GM18507 (cell line): ENCODE results near the gene THEM4.
"Not testable (repeated sequence)": the region's sequence is repeated elsewhere in the genome, so short reads cannot be mapped to it uniquely, and the experiment has no call there.

Experiments
- DNase-seq: peaks from one replicate; pipeline ENCODE4 v3.0.0; 2011; ENCODE audit warnings: low read depth; ENCODE audit not compliant: insufficient read length; ENCODE audit errors: extremely low spot score
- FAIRE-seq: peaks from 2 replicates; lab custom pipeline; 2011; peaks lifted over from hg19 to GRCh38; lab: Jason Lieb, UNC

THEM4 gene

DNA sequence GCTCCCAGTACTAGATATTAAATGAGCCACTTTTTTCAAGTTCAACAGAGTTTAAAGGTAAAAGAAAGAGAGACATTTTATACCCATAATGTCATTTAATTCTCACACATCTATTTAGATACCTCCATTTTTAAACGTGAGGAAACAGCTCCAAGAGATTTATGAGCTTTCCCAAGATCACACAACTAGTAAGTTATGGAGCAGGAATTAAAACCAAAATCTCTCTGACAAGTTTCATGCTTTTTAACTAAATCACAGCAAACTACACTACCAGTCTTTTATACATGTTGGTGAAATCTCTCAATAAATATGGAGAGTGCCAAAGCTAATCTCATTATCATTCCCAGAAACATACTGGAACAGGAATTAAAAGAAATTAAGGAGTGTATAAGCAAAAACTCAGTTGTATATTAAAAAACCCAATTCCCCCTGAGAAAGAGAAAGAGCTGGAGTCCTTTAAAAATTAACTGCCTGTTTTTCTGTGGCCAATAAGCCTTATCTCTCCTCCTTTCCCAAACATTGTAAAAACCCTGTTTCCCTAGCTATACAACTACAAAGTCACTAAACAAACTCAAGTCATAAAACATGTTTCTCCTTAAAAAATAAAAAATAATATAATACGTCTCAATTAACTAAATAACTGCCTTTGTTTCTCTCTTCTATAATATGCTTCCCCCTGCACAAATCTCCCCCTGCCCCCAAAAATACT, 26.7 kb upstream of the THEM4 start:
- FAIRE-seq (no peak), DNase-seq (no peak)

DNA sequence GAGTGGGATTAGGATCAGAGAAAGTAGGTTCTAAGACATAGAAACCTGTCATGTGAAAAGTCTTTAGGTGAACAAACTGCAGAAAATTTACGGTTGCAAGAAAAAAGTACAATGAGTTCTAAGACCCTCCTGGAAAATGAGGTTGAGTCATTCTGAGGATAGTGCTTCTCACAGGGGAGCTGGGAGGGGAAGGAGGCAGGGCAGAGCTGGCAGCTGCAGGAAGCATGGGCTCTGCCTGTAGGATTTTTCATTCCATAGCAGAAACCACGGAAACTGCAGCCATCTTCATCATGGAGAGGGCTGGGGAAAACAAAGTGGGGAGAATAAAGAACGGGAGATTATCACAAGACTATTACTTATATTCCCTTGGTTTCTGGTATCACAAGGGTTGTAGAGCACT, 25.8 kb upstream of the THEM4 start:
- DNase-seq (no peak), FAIRE-seq (no peak)

DNA sequence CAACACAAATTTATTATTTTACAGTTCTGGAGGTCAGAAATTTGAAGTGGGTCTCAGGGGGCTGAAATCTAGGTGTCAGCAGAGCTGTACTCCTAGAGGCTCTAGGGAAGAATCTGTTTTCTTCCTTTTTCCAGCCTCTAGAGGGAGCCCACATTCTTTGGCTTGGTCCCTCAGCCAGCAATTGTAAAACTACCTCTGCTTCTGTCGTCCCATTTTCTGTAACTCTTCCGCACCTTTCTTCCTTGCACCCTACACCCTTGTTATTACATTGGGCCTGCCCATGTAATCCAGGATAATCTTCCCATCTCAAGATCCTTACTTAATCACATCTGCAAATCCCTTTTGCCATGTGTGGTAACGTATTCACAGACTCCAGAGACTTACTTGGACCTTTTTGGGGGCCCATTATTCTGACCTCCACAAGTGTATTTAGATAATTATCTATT, 24.8 kb upstream of the THEM4 start:
- FAIRE-seq (peak; percentile 63), DNase-seq (no peak)

DNA sequence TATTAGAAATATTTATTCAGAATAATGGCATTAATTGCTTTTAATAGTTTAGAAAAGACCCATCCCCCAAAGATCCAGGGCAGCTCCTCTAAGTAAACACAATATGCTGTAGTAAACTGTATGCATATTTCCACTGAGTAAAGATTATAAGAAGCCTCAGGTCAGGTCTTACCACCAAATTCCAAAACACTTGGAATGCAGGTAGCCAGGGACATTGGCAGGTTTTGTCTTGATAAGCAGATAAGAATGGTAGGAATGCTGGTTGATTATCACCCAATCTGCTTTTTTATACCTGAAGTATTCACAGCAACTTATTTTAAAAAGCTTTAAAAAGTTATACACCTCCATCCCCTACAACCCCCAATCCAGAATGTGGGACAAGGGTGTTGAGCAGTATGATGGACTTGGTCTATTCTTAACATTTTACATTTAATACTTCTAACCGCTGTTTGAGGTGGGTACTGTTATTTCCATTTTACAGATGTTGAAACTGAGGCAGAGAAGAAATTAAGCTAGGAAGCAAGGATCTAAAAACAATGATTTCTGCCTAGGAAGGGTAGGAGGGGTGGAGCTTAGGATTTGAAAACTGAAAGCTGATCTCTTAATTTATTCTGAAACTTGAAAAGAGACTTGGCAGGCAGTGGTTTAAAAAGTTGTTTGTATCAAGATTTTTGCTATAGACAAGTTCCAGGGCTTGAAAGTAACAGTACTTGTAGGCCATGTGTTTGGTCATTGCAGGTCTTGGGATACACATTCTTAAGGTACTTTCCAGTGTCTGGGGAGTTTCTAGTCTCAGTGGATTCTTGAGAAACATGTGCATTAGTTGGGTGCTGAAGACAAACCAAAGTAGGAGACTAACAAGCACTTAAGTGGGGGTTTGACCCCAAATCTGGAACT, 15.6 kb upstream of the THEM4 start:
- peak; percentile 71 for FAIRE-seq
- DNase-seq = no peak

DNA sequence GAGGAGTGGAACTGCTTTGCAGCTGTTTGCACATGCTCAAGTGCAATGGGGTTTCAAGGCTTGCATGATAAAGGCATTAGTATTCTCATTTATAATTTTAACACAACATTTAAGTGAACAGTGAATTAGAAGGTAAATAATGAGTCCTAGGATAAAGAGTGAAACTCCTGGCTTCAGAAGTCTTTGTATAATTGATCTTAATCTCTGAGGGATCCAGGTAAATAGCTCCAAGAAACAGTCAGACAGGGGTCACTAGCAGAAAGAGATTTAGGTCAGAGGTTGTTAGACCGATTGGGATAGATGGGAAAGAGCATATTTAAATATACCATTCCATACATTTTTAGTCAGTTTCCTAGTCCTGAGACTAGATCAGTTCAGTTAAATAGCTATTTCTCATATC, 14.1 kb upstream of the THEM4 start:
- no peak for FAIRE-seq

DNA sequence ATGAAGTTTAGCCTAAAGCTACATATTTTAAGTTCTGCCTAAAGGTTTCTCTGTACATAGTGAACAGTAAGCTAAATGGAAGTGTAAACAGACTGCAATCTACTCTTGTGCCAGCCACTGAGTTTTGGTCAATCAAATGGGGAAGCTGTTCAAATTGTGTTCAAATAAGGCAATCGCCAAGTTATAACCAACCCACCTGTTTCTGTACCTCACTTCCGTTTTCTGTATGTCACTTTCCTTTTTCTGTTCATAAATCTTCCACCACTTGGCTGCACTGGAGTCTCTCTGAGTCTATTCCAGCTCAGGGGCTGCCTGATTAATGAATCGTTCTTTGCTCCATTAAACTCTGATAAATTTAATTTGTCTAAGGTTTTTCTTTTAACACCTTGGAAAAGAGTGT, 10.8 kb upstream of the THEM4 start:
- no peak for DNase-seq

More for the DNA sequence above, 14.1 kb upstream of the THEM4 start:
- no peak for DNase-seq

DNA sequence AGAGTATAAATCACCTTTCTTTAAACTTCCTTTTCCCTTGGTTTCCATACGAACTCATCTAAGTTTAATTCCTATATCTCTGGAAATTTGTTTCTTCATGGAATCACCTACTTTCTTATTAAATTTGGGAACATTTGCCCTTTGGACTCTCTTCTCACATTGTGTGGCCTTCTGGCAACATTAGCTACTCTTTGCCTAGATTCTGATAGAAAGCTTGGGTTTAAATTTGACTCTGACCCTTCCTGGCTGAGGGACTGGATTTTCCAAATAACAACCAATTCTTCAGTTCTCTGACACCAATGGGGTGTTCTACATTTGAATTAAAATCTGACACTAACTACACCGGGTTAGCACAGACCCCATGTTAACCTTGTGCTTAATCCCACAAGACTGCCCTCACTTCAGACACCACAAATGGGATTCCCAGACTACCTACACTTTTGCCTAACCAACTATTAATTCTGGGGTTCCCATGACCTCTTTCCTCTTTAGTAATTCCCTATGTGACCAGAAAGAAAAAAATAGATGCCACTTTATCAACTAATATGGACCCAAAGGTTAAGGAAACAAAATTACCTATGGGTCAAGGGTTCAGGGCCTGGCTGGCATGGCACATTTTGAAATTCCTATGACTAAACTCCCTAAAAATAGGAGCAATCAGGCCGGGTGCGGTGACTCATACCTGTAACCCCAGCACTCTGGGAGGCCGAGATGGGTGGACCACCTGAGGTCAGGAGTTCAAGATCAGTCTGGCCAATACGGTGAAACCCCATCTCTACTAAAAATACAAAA, 9.7 kb upstream of the THEM4 start:
- DNase-seq (no peak), FAIRE-seq (no peak)

More for the DNA sequence above, 10.8 kb upstream of the THEM4 start:
- peak; percentile 85 for FAIRE-seq

DNA sequence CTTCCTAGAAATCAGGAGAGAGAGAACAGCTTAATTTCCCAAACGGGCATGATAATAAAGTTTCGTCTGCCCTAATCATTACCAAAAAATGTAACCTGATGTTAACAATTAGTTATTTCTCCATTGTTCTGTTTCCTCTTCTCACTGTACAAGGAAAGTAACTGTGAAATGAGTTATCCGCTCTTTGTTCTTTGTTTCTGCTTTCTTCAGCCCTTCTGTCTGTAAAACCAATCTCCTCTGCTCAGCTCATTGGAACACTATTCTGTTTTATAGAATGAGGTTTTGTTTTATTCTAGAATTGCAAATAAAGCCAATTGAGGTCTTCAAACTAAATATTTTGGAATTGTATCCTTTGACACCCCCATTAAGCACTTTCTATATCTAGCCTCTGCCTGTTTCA, 8.8 kb upstream of the THEM4 start:
- no peak for DNase-seq
- FAIRE-seq = no peak

DNA sequence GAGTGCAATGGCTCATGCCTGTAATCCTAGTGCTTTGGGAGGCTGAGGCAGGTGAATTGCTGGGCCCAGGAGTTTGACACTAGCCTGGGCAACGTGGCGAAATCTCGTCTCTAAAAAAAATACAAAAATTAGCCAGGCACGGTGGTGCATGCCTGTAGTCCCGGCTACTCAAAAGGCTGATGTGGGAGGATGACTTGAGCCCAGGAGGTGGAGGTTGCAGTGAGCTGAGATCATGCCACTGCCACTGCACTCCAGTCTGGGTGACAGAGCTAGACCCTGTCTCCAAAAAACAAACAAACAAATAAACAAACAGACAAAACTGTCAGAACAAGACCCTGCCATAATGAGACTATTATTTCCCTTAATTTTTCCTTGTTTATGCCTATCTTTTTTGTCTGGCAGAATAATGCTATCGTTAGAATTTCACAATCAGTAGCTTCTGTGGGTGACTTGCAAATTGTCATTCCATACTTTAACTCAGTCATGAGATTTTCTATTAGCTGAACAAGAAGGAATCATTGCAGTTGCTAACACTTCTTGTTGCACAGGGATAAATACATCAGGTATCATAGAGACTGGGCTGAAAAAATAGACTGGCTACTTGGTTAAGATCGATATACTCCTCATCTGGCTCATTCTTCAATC, 7.5 kb upstream of the THEM4 start:
- no peak for DNase-seq
- no peak for FAIRE-seq

DNA sequence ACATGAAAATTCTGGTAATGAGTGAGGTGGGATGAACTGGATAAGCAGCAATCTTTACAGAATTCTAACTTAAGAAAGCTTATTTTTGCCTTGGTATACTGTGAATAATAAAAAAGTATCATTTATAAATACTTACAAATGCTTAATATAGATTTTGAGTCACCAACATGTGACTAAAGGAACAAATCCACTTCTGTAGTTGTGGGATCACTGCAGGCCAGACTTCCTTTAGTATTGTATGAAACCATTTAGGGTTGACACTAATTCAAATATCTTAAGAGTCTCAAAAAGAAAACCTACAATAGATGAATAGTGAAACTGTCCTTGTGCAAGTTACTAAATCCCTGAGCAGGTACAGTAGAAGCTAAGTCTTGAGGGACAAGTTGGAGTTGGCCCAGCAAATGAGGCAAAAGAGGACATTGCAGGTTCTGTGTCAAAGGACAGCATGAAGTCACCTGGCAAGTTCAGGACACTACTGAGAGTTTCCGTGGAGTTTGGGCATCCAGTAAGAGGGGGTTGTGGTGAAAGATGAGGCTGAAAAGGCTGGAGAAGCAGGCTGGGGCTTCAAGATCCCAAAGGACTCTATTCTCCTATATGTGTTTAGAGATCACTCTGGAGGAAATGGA, 5.9 kb upstream of the THEM4 start:
- DNase-seq (no peak), FAIRE-seq (no peak)

DNA sequence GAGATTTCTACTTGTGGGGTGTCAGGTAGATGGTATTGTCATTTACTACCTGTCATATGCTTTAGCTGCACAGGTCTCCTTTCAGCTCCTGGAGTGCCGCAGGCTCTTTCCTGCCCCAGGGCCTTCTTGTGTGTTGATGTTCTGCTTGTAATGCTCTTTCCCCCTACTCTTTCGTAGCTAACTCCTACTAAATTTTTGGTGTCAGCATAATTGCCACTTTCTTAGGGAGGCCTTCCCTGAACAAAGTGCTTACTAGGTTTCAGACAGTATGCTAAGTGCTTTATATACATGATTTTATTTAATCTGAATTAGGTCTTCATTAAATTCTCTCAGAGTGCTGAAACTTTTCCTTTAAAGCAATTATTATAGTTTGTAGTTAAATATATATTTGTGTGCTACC, 4.8 kb upstream of the THEM4 start:
- DNase-seq (no peak), FAIRE-seq (no peak)

DNA sequence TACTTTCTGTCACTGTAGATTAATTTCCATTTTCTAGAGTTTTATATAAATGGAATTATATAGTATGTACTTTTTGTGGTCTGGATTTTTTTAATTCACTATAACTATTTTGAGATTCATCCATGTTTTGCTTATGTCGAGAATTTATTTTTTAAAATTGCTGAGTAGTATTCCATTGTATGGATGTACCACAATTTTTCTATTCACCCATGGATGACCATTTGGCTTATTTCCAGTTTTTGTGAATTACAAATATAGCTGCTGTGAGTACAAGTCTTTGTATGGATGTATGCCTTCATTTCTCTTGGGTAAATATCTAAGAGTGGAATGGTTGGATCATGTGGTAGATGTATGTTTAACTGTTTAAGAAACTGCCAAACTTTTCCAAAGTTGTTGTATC, 3.7 kb upstream of the THEM4 start:
- no peak for FAIRE-seq
- no peak for DNase-seq

DNA sequence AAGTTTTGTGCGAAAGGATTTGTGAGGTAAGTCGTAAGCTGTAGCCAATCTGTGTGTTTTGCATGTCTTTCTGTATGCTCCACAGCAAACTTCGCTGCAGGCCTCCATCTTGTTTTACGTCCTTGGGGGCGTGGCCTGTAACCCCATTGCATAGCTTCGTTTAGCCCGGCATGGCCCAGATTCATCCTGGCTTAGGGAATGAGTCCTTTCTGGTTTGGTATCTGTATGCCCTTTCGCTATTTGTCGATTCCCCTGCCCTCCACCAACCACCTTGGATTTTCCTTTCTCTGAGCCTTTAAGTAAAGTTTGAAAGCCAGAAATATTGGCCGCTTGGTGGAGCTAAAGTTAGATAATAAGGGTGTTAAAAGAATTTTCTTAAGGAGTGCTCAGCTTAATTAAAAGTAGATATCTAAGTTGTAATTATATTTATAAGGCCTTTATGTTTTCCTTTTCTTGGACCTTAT, 1.1 kb downstream of the THEM4 start:
- DNase-seq (no peak), FAIRE-seq (no peak)

DNA sequence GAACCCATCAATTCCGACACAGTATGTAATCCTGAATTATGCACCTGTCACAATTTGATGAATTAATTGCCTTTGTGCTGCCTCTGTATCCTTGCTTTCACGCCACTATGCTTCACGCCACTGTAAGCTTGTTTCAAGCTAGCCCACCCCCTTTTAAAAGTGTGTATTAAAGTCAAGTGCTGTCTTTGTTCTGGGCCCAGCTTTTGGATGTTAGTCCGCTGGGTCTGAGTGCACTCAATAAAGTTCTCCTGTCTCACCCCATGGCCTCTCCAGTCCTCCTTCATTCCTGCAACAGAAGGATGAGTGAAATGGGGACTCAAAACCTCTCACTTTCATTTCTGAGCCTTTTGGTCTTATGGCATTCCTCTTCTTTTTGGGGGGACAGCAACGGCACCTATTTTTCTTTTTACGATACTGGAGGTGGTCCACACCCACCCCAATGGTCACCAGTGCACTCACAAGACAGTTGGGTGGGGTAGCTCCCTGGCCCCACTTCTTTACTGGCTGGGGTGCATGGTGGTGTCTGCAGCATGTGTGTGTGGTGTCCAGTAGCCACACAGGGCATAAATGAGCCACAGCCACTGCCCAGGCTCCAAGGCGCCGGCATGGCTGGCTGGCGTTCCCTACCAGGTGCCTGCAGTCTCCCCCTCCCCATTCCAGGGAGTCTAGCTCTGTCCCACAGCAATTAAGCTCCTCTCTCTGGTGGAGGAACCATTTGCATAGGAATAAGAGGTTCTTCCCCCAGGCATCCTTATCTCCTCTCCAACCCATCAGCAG, 1.8 kb downstream of the THEM4 start:
- FAIRE-seq = no peak
- DNase-seq = no peak

DNA sequence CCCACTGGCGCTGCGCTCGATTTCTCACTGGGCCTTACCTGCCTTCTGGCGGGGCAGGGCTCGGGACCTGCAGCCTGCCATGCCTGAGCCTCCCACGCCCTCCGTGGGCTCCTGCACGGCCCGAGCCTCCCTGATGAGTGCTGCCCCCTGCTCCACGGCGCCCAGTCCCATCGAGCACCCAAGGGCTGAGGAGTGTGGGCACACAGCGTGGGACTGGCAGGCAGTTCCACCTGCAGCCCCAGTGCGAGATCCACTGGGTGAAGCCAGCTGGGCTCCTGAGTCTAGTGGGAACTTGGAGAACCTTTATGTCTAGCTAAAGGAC, 3.0 kb downstream of the THEM4 start:
- FAIRE-seq, DNase-seq: not testable (repeated sequence)

DNA sequence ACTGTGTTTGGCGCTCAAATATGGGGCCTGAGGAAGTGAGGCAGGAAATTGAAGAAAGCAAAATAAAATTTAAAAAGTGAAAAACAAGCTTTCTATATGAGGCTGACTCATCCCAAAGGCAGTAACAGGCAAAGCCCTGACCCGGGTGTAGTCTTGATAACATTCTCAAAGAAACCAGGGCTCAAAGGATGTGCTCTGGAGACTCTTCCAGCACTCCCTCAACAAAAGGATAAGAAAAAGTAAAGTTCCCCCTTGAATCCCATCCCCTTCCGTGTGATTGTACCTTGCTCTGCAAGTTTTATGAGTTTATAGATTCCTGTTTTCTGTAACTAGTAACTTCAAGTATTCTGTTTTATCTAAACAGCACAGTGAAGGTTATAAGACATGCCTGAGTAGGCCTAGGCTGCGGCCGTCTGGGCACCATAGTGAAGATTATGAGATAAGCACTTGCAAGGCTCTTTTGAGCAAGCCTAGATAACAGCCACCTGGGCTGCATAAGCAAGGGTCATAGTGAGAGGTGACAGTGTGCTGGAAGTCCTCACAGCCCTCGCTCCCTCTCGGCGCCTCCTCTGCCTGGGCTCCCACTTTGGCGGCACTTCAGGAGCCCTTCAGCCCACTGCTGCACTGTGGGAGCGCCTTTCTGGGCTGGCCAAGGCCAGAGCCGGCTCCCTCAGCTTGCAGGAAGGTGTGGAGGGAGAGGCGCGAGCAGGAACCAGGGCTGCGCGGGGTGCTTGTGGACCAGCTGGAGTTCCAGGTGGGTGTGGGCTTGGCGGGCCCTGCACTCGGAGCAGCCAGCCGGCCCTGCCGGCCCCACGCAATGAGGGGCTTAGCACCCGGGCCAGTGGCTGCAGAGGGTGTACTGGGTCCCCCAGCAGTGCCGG, 3.6 kb downstream of the THEM4 start:
- not testable (repeated sequence) for DNase-seq, FAIRE-seq

DNA sequence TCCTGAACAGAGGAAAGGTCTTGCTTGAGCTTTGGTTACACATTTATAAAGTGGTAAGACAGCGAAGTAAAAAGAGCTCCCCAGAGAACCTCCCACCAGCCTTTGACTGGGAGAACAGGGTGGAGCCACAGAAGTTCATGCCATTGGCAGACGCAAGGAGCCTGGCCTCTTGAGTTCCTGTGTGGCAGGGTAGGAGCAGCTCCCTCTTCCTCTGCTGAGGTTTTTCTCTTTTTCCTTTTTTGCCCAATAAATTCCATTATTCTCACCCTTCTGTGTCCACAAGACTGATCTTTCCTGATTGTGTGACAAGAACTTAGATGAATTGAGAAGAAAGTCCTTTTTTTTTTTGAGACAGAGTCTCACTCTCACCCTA, 4.3 kb downstream of the THEM4 start:
- no peak for DNase-seq
- no peak for FAIRE-seq

DNA sequence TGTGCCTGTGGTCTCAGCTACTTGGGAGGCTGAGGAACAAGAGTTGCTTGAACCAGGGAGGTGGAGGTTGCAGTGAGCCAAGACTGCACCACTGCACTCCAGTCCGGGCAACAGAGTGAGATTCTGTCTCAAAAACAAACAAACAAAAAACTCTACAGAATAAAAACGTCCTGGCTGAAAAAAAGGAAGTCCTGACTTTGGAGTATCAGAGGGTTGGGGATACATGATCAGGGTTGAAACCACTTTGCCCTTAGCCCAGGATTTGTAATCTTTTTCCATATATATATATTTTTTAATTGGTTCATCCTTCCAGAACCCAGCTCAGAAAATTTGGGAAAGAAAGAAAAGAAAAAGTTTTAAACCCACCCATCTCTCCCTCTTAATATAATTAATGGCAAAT, 6.5 kb downstream of the THEM4 start:
- no peak for FAIRE-seq
- DNase-seq = no peak
